ENCODE data around the gene SEMA3F.
"Not testable (repeated sequence)": the region's sequence is repeated elsewhere in the genome, so short reads cannot be mapped to it uniquely, and the experiment has no call there.

DNA sequence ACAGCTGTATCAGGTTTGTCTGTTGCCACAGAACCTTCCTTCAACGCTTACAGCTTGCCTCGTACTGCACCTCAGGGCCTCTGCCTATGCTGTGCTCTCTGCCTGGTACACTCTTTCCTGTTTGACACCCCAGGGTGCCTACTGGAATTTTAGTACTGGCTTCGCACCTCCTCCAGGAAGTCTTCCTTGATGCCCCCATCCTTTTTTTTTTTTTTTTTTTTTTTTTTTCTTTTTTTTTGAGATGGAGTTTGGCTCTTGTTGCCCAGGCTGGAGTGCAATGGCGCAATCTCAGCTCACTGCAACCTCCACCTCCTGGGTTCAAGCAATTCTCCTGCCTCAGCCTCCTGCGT, 56.2 kb downstream of the SEMA3F start:
- TF ChIP-seq, protein P1, sequence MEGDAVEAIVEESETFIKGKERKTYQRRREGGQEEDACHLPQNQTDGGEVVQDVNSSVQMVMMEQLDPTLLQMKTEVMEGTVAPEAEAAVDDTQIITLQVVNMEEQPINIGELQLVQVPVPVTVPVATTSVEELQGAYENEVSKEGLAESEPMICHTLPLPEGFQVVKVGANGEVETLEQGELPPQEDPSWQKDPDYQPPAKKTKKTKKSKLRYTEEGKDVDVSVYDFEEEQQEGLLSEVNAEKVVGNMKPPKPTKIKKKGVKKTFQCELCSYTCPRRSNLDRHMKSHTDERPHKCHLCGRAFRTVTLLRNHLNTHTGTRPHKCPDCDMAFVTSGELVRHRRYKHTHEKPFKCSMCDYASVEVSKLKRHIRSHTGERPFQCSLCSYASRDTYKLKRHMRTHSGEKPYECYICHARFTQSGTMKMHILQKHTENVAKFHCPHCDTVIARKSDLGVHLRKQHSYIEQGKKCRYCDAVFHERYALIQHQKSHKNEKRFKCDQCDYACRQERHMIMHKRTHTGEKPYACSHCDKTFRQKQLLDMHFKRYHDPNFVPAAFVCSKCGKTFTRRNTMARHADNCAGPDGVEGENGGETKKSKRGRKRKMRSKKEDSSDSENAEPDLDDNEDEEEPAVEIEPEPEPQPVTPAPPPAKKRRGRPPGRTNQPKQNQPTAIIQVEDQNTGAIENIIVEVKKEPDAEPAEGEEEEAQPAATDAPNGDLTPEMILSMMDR (conservative IDR thresholded peaks at IDR 0.05; ENCODE audit: low read depth, low read length) = not testable (repeated sequence)
- TF ChIP-seq EZH2 (IDR thresholded peaks at IDR 0.05; ENCODE audit: borderline replicate concordance, low read depth, low read length, poor library complexity, severe bottlenecking) = not testable (repeated sequence)

All from A673 (cell line).